Mucosa of stomach (tissue), 1 donor: ENCODE results near the gene TRABD2B.

Experiments
- H3K27me3 ChIP-seq: one replicate; pipeline ENCODE4 v1.7.0; 2013; ENCODE audit warnings: mild to moderate bottlenecking, low read length; ENCODE audit not compliant: control insufficient read depth, insufficient read depth
- H3K36me3 ChIP-seq: one replicate; pipeline ENCODE4 v1.7.0; 2013; ENCODE audit warnings: low read length; ENCODE audit not compliant: control insufficient read depth, insufficient read depth
- H3K4me1 ChIP-seq: one replicate; pipeline ENCODE4 v1.7.0; 2013; ENCODE audit warnings: mild to moderate bottlenecking, low read length; ENCODE audit not compliant: control insufficient read depth, insufficient read depth
- H3K4me3 ChIP-seq: one replicate; pipeline ENCODE4 v1.7.0; 2013; ENCODE audit warnings: low read length
- H3K9ac ChIP-seq: one replicate; pipeline ENCODE4 v1.7.0; 2013; ENCODE audit warnings: mild to moderate bottlenecking, low read length, moderate library complexity
- H3K9me3 ChIP-seq: one replicate; pipeline ENCODE4 v1.7.0; 2013; ENCODE audit warnings: mild to moderate bottlenecking, low read length, moderate library complexity; ENCODE audit not compliant: control insufficient read depth
- donor health status: Pancreatic carcinoma.

TRABD2B gene

GRCh38 chr1:47794081-47794480 lies 203.1 kb downstream of the TRABD2B start:
- no peak overlapping the region for H3K9ac ChIP-seq
- H3K9me3 ChIP-seq, result no peaks in the 10 kb centered on the region
- no peaks in the 10 kb centered on the region for H3K4me1 ChIP-seq
- H3K36me3 ChIP-seq, result no peaks in the 10 kb centered on the region
- no peaks in the 10 kb centered on the region for H3K27me3 ChIP-seq
- H3K4me3 ChIP-seq, result no peak overlapping the region

GRCh38 chr1:47793563-47793962 lies 203.6 kb downstream of the TRABD2B start:
- Histone ChIP-seq H3K36me3 (no peaks in the 10 kb centered on the region), H3K9ac (no peak overlapping the region)

GRCh38 chr1:47792779-47793178 lies 204.4 kb downstream of the TRABD2B start:
- no peaks in the 10 kb centered on the region for H3K4me1 ChIP-seq
- no peaks in the 10 kb centered on the region for H3K27me3 ChIP-seq
- H3K9me3 ChIP-seq, result no peaks in the 10 kb centered on the region
- no peak overlapping the region for H3K9ac ChIP-seq
- no peak overlapping the region for H3K4me3 ChIP-seq
- H3K36me3 ChIP-seq, result no peaks in the 10 kb centered on the region

More at GRCh38 chr1:47793563-47793962, 203.6 kb downstream of the TRABD2B start:
- no peaks in the 10 kb centered on the region for H3K4me1 ChIP-seq
- H3K4me3 ChIP-seq, result no peak overlapping the region
- H3K27me3 ChIP-seq, result no peaks in the 10 kb centered on the region
- H3K9me3 ChIP-seq, result no peaks in the 10 kb centered on the region

GRCh38 chr1:47791879-47792608 lies 205.1 kb downstream of the TRABD2B start:
- Histone ChIP-seq H3K9ac (no peak overlapping the region), H3K9me3 (no peaks in the 10 kb centered on the region), H3K36me3 (no peaks in the 10 kb centered on the region), H3K4me1 (no peaks in the 10 kb centered on the region), H3K27me3 (no peaks in the 10 kb centered on the region), H3K4me3 (no peak overlapping the region)

- no peaks in the 10 kb centered on the region for H3K27me3 ChIP-seq
- H3K4me3 ChIP-seq, result no peak overlapping the region
- no peak overlapping the region for H3K9ac ChIP-seq
- H3K36me3 ChIP-seq, result no peaks in the 10 kb centered on the region
- no peaks in the 10 kb centered on the region for H3K9me3 ChIP-seq
- no peaks in the 10 kb centered on the region for H3K4me1 ChIP-seq
Measured at GRCh38 chr1:47788761-47789160, 208.4 kb downstream of the TRABD2B start.

GRCh38 chr1:47787560-47787959 lies 209.6 kb downstream of the TRABD2B start:
- H3K4me1 ChIP-seq, result no peaks in the 10 kb centered on the region

GRCh38 chr1:47786316-47786715 lies 210.9 kb downstream of the TRABD2B start:
- Histone ChIP-seq H3K9me3 (no peaks in the 10 kb centered on the region), H3K4me1 (no peaks in the 10 kb centered on the region), H3K27me3 (peaks cover 6% of the 10 kb centered on the region), H3K9ac (no peak overlapping the region), H3K36me3 (no peaks in the 10 kb centered on the region), H3K4me3 (no peak overlapping the region)

More at GRCh38 chr1:47787560-47787959, 209.6 kb downstream of the TRABD2B start:
- no peaks in the 10 kb centered on the region for H3K27me3 ChIP-seq
- no peaks in the 10 kb centered on the region for H3K36me3 ChIP-seq
- H3K4me3 ChIP-seq, result no peak overlapping the region
- no peaks in the 10 kb centered on the region for H3K9me3 ChIP-seq
- H3K9ac ChIP-seq, result no peak overlapping the region

GRCh38 chr1:47785561-47786271 lies 211.5 kb downstream of the TRABD2B start:
- H3K9ac ChIP-seq, result no peak overlapping the region
- peaks cover 3% of the 10 kb centered on the region for H3K4me1 ChIP-seq
- H3K9me3 ChIP-seq, result no peaks in the 10 kb centered on the region
- H3K27me3 ChIP-seq, result peaks cover 6% of the 10 kb centered on the region
- no peak overlapping the region for H3K4me3 ChIP-seq
- H3K36me3 ChIP-seq, result no peaks in the 10 kb centered on the region

- H3K36me3 ChIP-seq, result no peaks in the 10 kb centered on the region
- no peak overlapping the region for H3K4me3 ChIP-seq
- H3K9me3 ChIP-seq, result no peaks in the 10 kb centered on the region
- H3K4me1 ChIP-seq, result peaks cover 3% of the 10 kb centered on the region
- peaks cover 6% of the 10 kb centered on the region for H3K27me3 ChIP-seq
- H3K9ac ChIP-seq, result no peak overlapping the region
Measured at GRCh38 chr1:47785118-47785517, 212.1 kb downstream of the TRABD2B start.

GRCh38 chr1:47784497-47784822 lies 212.7 kb downstream of the TRABD2B start:
- no peaks in the 10 kb centered on the region for H3K36me3 ChIP-seq
- H3K27me3 ChIP-seq, result peaks cover 6% of the 10 kb centered on the region
- no peaks in the 10 kb centered on the region for H3K9me3 ChIP-seq
- no peak overlapping the region for H3K9ac ChIP-seq
- H3K4me1 ChIP-seq, result peaks cover 3% of the 10 kb centered on the region
- no peak overlapping the region for H3K4me3 ChIP-seq

- H3K4me3 ChIP-seq, result no peak overlapping the region
- peaks cover 6% of the 10 kb centered on the region for H3K27me3 ChIP-seq
- peaks cover 3% of the 10 kb centered on the region for H3K4me1 ChIP-seq
- no peaks in the 10 kb centered on the region for H3K9me3 ChIP-seq
- no peak overlapping the region for H3K9ac ChIP-seq
- no peaks in the 10 kb centered on the region for H3K36me3 ChIP-seq
Measured at GRCh38 chr1:47783638-47784496, 213.3 kb downstream of the TRABD2B start.
